GM23338 (cell line): ENCODE measurements around the gene MARCHF10. TPM values are rescaled to one million over a fixed set of nuclear protein-coding genes. Genes with fewer than 3 reads are reported as not detected.
A peak's percentile ranks its signal among the peaks of the same experiment; 100 is the strongest.

Experiments used
- ATAC-seq: fragments of 200-7000 bp; cut with Tn5 transposase; 3 replicates; pipeline ENCODE4 v1.9.1; 2020
- DNase-seq: peaks from one replicate; pipeline ENCODE4 v3.0.0-alpha.2; 2015; ENCODE audit warnings: low spot score
- H2AFZ ChIP-seq: fragments of 200-600 bp; sonication (generic); 2 replicates; pipeline ENCODE4 v1.8.0; 2016; ENCODE audit warnings: antibody characterized with exemption, mild to moderate bottlenecking, moderate library complexity
- H3F3A ChIP-seq: fragments of 200-600 bp; sonication (generic); replicated peaks from 2 replicates; pipeline ENCODE4 v1.8.0; 2017; ENCODE audit warnings: antibody characterized with exemption, mixed run types, low read depth
- H3K27ac ChIP-seq: fragments of 200-600 bp; sonication (generic); 2 replicates; pipeline ENCODE4 v1.6.1; 2016; ENCODE audit warnings: low read depth
- H3K27me3 ChIP-seq: fragments of 200-600 bp; sonication (generic); 2 replicates; pipeline ENCODE4 v1.8.0; 2016; ENCODE audit warnings: mild to moderate bottlenecking, mixed run types, moderate library complexity; ENCODE audit not compliant: insufficient read depth
- H3K36me3 ChIP-seq: fragments of 200-600 bp; sonication (generic); 2 replicates; pipeline ENCODE4 v1.8.0; 2016; ENCODE audit warnings: mild to moderate bottlenecking; ENCODE audit not compliant: insufficient read depth
- H3K4me1 ChIP-seq: fragments of 200-600 bp; sonication (generic); 2 replicates; pipeline ENCODE4 v1.8.0; 2016; ENCODE audit warnings: mild to moderate bottlenecking, moderate library complexity; ENCODE audit not compliant: insufficient read depth
- H3K4me2 ChIP-seq: fragments of 200-600 bp; sonication (generic); 2 replicates; pipeline ENCODE4 v1.7.1; 2017; ENCODE audit warnings: mixed run types
- H3K4me3 ChIP-seq: fragments of 200-600 bp; sonication (generic); 2 replicates; pipeline ENCODE4 v1.6.1; 2016; ENCODE audit warnings: mixed run types
- H3K79me2 ChIP-seq: fragments of 200-600 bp; sonication (generic); replicated peaks from 2 replicates; pipeline ENCODE4 v1.8.0; 2017; ENCODE audit warnings: mild to moderate bottlenecking; ENCODE audit not compliant: insufficient read depth
- H3K9me2 ChIP-seq: fragments of 200-600 bp; sonication (generic); 2 replicates; pipeline ENCODE4 v1.8.0; 2017; ENCODE audit not compliant: insufficient read depth
- H4K20me1 ChIP-seq: fragments of 200-600 bp; sonication (generic); replicated peaks from 2 replicates; pipeline ENCODE4 v1.8.0; 2017; ENCODE audit warnings: mild to moderate bottlenecking; ENCODE audit not compliant: insufficient read depth
- H3K27ac Mint-ChIP-seq: 2 replicates; pipeline ENCODE4 v1.8.0; 2020; ENCODE audit warnings: inconsistent platforms, mild to moderate bottlenecking, moderate library complexity, mixed read lengths
- H3K27me3 Mint-ChIP-seq: 3 replicates; pipeline ENCODE4 v1.8.0; 2022; ENCODE audit warnings: low read depth, mild to moderate bottlenecking, moderate library complexity, mixed read lengths, inconsistent platforms; ENCODE audit not compliant: insufficient read depth, poor library complexity
- H3K36me3 Mint-ChIP-seq: 3 replicates; pipeline ENCODE4 v1.8.0; 2021; ENCODE audit warnings: low read depth, mild to moderate bottlenecking, inconsistent platforms, moderate library complexity, mixed read lengths
- H3K4me1 Mint-ChIP-seq: 3 replicates; pipeline ENCODE4 v1.8.0; 2020; ENCODE audit warnings: mild to moderate bottlenecking, inconsistent platforms, mixed read lengths
- H3K4me3 Mint-ChIP-seq: 3 replicates; pipeline ENCODE4 v1.8.0; 2021; ENCODE audit warnings: moderate library complexity, mild to moderate bottlenecking, inconsistent platforms, mixed read lengths
- H3K9me3 Mint-ChIP-seq: 3 replicates; pipeline ENCODE4 v1.8.0; 2020; ENCODE audit warnings: moderate library complexity, mild to moderate bottlenecking, inconsistent platforms, mixed read lengths
- ETS1 ChIP-seq: IDR thresholded peaks from 2 replicates; pipeline ENCODE4 v1.6.1; 2016; ENCODE audit warnings: antibody characterized with exemption
- EZH2 ChIP-seq: fragments of 200-600 bp; sonication (generic); IDR thresholded peaks from one replicate; pipeline ENCODE4 v1.8.0; 2017; ENCODE audit warnings: antibody characterized with exemption, mild to moderate bottlenecking, low read depth; ENCODE audit not compliant: unreplicated experiment
- JUNB ChIP-seq: IDR thresholded peaks from one replicate; pipeline ENCODE4 v1.6.1; 2016; ENCODE audit warnings: antibody characterized with exemption; ENCODE audit not compliant: unreplicated experiment
- NANOG ChIP-seq: IDR thresholded peaks from 2 replicates; pipeline ENCODE4 v1.6.1; 2016; ENCODE audit warnings: antibody characterized with exemption, borderline replicate concordance
- POLR2AphosphoS5 ChIP-seq: IDR thresholded peaks from 2 replicates; pipeline ENCODE4 v1.6.1; 2016; ENCODE audit warnings: antibody characterized with exemption, low read depth
- REST ChIP-seq: IDR thresholded peaks from one replicate; pipeline ENCODE4 v1.6.1; 2018; ENCODE audit warnings: antibody characterized with exemption; ENCODE audit not compliant: unreplicated experiment
- ZNF114 ChIP-seq: fragments of 250-450 bp; sonication (Bioruptor Pico); IDR thresholded peaks from 2 replicates; pipeline ENCODE4 v1.5.0; 2020; ENCODE audit warnings: mild to moderate bottlenecking, moderate library complexity
- ZNF331 ChIP-seq: fragments of 250-450 bp; sonication (Bioruptor Pico); IDR thresholded peaks from 2 replicates; pipeline ENCODE4 v1.5.0; 2020; ENCODE audit warnings: low read depth, mild to moderate bottlenecking, moderate library complexity
- polyA plus RNA-seq: library from polyadenylated mRNA; unstranded; fragments of >200 nt; fragmentation: Nextera tagmentation; extraction: Ambion mirVana; gene quantifications from 2 replicates; pipeline ENCODE4 v1.2.1, GENCODE V29; 2016
- total RNA-seq: library from RNA; depleted of rRNA; stranded (reverse); fragments of >200 nt; shearing (Covaris generic); gene quantifications from 2 replicates; pipeline ENCODE4 v1.2.3, GENCODE V29; 2014
- TF ChIP-seq, protein P1 (sequence below), 2 experiments: fragments of 200-600 bp in 1 of 2; sonication (generic) in 1 of 2; conservative IDR thresholded peaks; 2 replicates each; pipeline versions ENCODE4 v1.5.1 to v1.6.1; 2016 to 2017; ENCODE audit warnings: antibody characterized with exemption in 2 of 2, low read depth in 2 of 2, mild to moderate bottlenecking in 2 of 2, moderate library complexity in 1 of 2

The MARCHF10 gene
- total and polyA plus RNA-seq, 2 experiments from 2014 or later, result 0.50 TPM; not detected in 1

DNA sequence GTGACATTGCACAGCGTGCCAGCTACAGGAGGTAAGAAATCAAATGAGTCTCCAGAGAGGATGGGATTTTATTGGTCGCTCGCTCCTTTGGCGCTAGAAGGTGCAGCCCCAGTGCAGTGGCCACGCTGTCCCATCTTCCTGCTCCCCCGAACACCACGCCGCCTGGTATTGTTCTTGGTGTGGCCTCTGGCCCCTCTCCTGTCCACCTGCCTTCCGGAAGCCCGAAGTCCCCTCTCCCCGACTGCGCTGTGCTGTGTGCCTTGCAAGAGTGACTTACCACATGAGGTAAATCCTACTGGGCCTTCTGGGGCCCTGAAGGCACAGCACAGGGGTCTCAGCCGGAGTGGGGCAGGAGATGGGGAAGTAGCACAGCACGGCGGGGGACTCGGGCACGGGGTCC, 58.2 kb downstream of the MARCHF10 start (continued):
- TF ChIP-seq REST (no peak), ZNF114 (CRISPR knock-in tag) (no peak), EZH2 (no peak), JUNB (no peak), NANOG (no peak), ZNF331 (CRISPR knock-in tag) (no peak), POLR2AphosphoS5 (no peak)
- TF ChIP-seq, protein P1, sequence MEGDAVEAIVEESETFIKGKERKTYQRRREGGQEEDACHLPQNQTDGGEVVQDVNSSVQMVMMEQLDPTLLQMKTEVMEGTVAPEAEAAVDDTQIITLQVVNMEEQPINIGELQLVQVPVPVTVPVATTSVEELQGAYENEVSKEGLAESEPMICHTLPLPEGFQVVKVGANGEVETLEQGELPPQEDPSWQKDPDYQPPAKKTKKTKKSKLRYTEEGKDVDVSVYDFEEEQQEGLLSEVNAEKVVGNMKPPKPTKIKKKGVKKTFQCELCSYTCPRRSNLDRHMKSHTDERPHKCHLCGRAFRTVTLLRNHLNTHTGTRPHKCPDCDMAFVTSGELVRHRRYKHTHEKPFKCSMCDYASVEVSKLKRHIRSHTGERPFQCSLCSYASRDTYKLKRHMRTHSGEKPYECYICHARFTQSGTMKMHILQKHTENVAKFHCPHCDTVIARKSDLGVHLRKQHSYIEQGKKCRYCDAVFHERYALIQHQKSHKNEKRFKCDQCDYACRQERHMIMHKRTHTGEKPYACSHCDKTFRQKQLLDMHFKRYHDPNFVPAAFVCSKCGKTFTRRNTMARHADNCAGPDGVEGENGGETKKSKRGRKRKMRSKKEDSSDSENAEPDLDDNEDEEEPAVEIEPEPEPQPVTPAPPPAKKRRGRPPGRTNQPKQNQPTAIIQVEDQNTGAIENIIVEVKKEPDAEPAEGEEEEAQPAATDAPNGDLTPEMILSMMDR (conservative IDR thresholded peaks at IDR 0.05; ENCODE audit: low read depth in 2 of 2), result no peak

DNA sequence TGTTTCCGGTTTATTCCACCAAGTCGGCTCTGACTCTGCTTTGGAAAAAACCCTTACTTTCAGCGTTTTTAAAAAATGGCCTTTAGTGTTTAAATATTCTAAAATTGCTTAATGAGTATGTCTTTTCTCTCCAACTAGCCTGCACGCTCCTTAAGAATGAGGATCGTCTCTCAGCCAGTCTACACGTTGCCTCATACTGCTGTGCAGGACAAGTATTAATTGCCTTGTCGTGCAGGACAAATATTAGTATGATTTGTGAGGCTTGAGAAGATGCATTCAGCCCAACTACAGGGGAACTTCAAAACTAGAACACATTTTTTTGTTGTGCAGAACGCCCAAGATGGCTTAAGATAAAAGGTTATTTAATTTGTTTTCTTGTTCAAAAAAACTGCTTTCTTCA, 61.2 kb downstream of the MARCHF10 start:
- Histone ChIP-seq H3K27me3 (no peaks in the 10 kb centered on the region), H3K36me3 (no peaks in the 10 kb centered on the region), H3K4me2 (no peak overlapping the region), H2AFZ (peak overlapping the region; percentile 63; the same call in 1 of the 2 replicates), H3K4me3 (no peak overlapping the region), H3K27ac (no peak overlapping the region), H3F3A (no peaks in the 10 kb centered on the region), H3K9me2 (no peaks in the 10 kb centered on the region), H3K4me1 (peaks cover 21% of the 10 kb centered on the region), H4K20me1 (no peaks in the 10 kb centered on the region), H3K79me2 (no peaks in the 10 kb centered on the region)
- Mint-ChIP-seq H3K9me3 (no peaks in the 10 kb centered on the region), H3K4me3 (no peak overlapping the region), H3K27ac (no peak overlapping the region), H3K4me1 (peaks cover 28% of the 10 kb centered on the region), H3K36me3 (no peaks in the 10 kb centered on the region), H3K27me3 (peaks cover 7% of the 10 kb centered on the region)
- DNase-seq, result no peak
- ATAC-seq, result no peak
- TF ChIP-seq ZNF331 (CRISPR knock-in tag) (no peak), ETS1 (no peak), JUNB (no peak), POLR2AphosphoS5 (no peak), REST (no peak)
